ENCODE results near the gene TH.

TH gene

GRCh38 chr11:2139621-2140337, 31.8 kb downstream of the TH start:
- no peak for DNase-seq

- no peak for DNase-seq
Measured at GRCh38 chr11:2139123-2139521, 32.5 kb downstream of the TH start, which contains the start of gene IGF2. TSS of gene IGF2 (minus strand) at chr11:2139389. CDS start at chr11:2135523, 3,866 bp downstream.

GRCh38 chr11:2138431-2139122, 33.0 kb downstream of the TH start:
- DNase-seq = no peak

- no peak for DNase-seq
Measured at GRCh38 chr11:2138068-2138430, 33.6 kb downstream of the TH start.

- DNase-seq = no peak
Measured at GRCh38 chr11:2137202-2138067, 34.2 kb downstream of the TH start.

- no peak for DNase-seq
Measured at GRCh38 chr11:2136952-2137201, 34.7 kb downstream of the TH start.

- DNase-seq = no peak
Measured at GRCh38 chr11:2136209-2136951, 35.2 kb downstream of the TH start.

- DNase-seq = no peak
Measured at GRCh38 chr11:2135648-2136201, 35.9 kb downstream of the TH start.

- DNase-seq = no peak
Measured at GRCh38 chr11:2135018-2135569, 36.5 kb downstream of the TH start.

GRCh38 chr11:2134022-2135010, 37.3 kb downstream of the TH start:
- no peak for DNase-seq

GRCh38 chr11:2133241-2134021, 38.2 kb downstream of the TH start:
- DNase-seq = no peak

GRCh38 chr11:2132874-2133240, 38.8 kb downstream of the TH start:
- no peak for DNase-seq

GRCh38 chr11:2132246-2132645, 39.4 kb downstream of the TH start:
- DNase-seq = no peak

- no peak for DNase-seq
Measured at GRCh38 chr11:2131371-2132236, 40.0 kb downstream of the TH start.

- no peak for DNase-seq
Measured at GRCh38 chr11:2130881-2131352, 40.7 kb downstream of the TH start.

GRCh38 chr11:2129699-2130366, 41.8 kb downstream of the TH start:
- no peak for DNase-seq

- no peak for DNase-seq
Measured at GRCh38 chr11:2129308-2129698, 42.3 kb downstream of the TH start.

GRCh38 chr11:2128511-2129307, 42.9 kb downstream of the TH start:
- DNase-seq = no peak
